HG03432 (cell line): ENCODE data around the gene TXNDC12.

Experiments
- ATAC-seq: cut with Tn5 transposase; IDR thresholded peaks from one replicate; pipeline ENCODE4 v1.9.1; 2021; ENCODE audit warnings: mild to moderate bottlenecking, moderate library complexity; ENCODE audit not compliant: unreplicated experiment

Gene TXNDC12

DNA sequence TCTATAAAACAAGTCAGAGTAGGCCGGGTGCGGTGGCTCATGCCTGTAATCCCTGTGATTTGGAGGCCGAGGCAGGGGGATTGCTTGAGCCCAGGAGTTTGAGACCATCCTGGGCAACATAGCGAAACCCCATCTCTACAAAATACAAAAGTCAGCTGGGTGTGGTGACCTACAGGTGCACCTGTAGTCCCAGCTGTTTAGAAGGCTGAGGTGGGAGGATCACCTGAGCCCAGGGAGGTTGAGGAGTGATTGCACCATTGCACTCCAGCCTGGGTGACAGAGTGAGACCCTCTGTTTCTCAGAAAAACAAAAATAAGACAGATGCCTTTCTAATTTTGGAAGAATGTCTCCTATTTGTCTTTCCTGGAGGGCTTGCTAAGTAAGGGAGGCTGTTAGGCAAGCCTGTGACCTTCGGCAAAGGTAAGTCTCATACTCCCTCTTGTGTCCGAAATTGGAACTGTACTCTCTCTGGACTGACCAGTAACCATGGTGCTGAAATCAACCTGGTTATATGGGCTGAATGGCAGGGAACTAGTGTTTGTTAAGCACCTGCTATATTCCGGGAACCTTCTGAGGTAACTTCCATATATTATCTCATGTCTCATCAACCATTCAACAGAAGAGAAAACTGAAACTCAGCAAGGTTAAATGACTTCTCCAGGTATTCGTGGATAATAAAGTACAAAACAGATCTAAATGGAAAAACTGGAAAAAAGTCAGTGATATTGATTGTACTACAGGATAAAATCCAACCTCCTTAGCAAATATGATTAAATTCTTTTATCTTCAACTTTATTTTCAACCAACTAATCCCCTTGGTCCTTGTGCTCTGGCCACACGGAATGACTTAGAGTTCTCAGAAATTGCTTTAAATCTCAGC lies 52.7 kb downstream of the TXNDC12 start:
- peak; percentile 75 for ATAC-seq

DNA sequence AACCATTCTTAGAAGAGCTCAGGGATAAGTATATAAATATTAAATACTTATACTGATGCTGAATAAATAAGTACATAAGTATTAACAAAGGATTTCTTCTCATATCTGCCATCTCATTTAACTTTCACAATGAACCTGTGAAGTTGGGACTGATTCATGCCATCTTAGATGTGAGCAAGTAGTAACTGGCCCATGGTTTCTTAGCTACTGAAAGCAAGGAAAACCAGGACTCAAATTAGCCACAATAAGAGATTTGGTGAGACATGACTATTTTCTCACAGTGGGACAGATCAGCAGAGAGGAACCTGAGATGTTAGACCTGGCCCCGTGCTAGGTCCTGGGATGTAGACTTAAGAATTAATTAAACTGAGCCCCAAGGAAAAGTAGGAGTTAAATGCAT lies 56.3 kb downstream of the TXNDC12 start:
- no peak for ATAC-seq

DNA sequence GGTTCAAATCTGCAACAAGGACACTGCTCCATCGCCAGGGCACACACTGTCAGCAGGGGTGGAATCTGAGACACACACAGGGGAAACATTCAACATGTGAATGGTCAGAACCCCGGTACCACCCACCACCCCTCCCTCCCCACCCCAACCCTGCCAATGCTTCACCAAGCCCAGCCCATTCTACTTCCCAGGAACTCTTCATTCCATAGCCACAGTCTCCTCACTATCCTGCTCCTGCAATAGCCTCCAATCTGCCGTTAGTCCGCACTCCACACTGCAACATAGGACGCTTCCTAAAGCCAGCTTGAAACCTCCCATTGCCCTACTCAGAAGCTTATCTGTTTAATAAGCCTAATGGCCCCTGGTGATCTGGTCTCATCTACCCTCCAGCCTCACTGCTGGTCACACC lies 57.0 kb downstream of the TXNDC12 start:
- ATAC-seq: no peak

DNA sequence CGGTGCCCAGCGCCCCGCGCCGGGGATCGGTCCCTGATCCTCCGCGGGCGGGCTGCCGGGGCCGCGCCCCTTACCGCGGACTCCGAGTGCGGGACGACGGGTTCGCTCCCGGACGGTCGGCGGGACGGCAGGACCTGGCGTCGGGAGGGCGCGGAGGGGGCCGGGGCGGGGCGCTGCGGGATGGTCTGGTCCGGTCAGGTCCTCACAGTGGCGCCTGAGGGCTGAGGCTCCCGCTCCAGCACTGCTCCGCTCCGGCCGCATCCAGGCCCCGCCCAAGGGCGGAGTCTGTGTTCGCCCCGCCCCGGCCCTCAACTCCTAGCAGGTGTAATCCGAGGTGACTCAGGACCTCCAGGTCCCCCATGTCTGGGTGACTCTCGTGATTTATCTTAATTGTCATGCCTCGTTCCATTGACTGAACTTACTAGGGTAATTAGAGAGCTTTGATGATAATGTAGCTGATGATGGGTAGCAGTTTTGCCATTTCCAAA lies 64.5 kb downstream of the TXNDC12 start, which contains the start of gene RAB3B:
Gene RAB3B (minus strand): TSS at position 223 of the 488 bp plus-strand sequence. CDS start 13,583 bp downstream, outside the sequence.
- ATAC-seq: peak; percentile 87

DNA sequence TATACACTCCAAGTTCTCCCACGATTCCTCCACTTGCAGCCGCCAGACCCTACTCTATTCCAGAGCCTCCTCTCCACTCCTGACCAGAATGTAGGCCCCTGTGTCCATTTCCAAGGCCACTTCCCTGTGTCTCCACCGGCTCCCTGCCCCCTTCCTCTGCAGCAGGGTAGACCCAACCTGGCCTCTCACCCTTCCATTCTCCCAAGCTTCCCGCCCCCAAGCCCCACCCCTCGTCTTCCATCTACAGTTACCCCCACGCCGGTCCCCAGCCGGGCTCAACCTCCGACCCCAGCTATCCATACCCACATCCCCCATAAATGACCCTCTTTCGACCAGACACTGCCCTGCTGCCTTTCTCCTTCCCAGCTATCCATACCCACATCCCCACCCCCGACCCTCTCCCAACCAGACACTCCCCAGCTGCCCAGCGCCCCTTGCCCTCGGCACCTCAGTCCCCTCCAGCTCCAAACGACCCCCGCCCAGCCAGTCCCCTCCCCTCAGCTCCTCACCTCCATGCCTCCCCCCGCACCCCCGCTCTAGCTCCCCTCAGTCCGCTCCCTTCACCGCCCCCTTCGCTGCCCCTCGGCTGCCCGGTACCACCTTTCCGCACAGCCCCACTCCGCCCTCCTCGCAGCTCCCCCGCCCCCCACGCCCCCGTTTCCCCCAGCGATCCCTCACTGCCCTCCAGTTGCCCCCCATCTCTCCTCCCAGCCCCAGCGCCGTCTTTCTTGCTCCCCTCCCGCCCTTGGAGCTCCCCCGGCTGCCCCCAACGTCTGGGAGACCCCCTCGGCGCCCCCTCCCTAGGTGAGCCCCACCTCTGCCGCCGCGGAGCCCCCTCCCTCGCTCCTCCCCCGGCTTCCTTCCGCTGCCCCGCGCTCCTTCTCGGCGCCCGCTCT lies 65.2 kb downstream of the TXNDC12 start:
- no peak for ATAC-seq

- no peak for ATAC-seq
These were observed 66.7 kb downstream of the TXNDC12 start for GRCh38 chr1:51988254-51988653.

DNA sequence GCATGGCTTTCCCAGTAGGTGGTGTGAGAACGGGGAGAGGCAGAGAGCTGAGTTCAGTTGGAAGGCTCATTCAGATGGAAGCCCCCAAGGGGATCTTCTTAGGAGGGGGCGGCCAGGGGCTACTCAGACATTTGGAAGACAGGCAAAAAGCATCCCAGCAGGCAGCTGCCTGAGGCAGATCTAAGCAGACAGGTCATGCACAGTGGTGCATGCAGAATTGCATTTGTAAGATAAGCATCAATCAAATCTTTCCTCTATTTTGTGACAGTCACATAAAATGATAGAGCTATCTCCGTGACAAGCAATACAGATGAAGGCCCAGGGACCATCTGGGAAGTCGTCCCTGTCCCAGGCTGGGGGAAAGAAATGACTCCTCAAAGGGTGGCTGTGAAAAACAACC lies 68.3 kb downstream of the TXNDC12 start:
- ATAC-seq: no peak

GRCh38 chr1:51982161-51982560 lies 72.8 kb downstream of the TXNDC12 start:
- no peak for ATAC-seq

DNA sequence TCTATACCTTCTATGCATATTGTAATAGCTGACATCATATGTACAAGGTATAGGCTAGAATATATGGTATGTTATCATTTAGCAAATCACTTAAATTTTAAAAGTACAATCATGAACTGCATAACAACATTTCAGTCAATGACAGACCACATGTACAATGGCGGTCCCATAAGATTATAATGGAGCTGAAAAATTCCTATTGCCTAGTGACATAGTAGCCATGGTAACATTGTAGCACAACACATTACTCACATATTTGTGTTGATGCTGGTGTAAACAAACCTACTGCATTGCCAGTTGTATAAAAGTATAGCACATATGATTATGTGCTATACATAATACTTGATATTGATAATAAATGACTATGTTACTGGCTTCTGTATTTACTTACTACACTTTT lies 73.4 kb downstream of the TXNDC12 start:
- no peak for ATAC-seq

DNA sequence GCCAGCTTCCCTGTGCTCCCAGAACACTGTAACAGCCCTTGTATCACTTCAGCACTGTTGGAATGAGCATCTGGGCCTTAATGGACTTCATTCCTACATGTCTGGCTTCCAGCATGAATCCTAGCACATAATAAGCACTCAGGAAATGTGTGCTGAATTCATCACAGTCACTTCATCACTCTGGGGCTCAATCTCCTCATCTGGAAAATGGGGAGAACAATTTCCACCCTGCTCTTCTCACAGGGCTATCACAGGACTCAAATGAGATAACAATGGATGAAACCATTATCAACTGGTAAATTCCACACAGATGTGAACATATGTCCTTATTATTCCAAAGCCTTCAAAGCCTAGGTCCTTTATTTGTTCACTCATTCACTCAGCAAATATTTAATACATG lies 76.9 kb downstream of the TXNDC12 start:
- no peak for ATAC-seq

DNA sequence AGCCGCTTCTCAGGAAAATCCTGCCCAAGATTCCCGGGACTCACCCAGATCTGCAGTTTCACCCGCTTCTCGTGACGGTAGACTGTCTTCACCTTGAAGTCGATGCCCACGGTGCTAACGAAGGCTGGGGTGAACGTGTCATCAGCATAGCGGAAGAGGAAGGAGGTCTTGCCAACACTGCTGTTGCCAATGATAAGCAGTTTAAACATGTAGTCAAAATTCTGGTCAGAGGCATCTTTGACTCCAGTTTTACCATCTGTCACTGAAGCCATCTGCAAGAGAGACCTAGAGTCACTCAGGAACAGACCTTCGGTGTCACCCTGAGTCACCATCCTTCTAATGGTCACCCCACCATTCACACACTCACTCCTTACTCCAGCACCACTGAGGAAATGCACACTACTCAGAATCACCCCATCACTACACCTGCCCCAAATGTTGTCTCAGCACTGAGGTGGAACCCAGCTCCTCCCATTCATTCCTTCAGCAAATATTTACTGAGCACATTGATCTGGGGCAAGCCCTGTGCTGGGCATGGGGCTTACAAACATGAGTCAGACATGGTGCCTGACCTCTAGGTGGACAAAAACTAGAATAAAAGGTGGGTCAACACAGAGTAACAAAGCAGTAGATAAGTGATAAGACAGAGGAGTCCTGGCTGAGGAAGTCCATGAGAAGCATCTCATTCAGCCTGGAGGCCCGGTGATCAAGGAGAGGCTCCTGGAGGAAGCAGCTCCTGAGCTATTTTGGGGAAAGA lies 78.0 kb downstream of the TXNDC12 start:
- ATAC-seq: no peak

- peak; percentile 49 for ATAC-seq
These were observed 81.2 kb downstream of the TXNDC12 start for GRCh38 chr1:51973587-51974474.
